ENCODE results near the gene CCDC57.
"Not testable (repeated sequence)": the region's sequence is repeated elsewhere in the genome, so short reads cannot be mapped to it uniquely, and the experiment has no call there.

CCDC57 gene

GRCh38 chr17:82138511-82138992, 74.1 kb downstream of the CCDC57 start:
- DNase-seq = no peak
- no peak overlapping the region for H2AFZ ChIP-seq (ENCODE audit: low read depth, low read length)
- H3K4me2 ChIP-seq (ENCODE audit: low read length, poor library complexity, severe bottlenecking) = no peak overlapping the region
- 97% methylated on average over 28 of the region's 28 CpGs for WGBS
- no peaks in the 10 kb centered on the region for H3K27me3 ChIP-seq (ENCODE audit: control insufficient read depth in 1 of 2, insufficient read depth in 1 of 2, low read length in 2 of 2)
- H2AK5ac ChIP-seq (ENCODE audit: low read length, severe bottlenecking) = no peak overlapping the region
- H3K23ac ChIP-seq (ENCODE audit: low read length in 2 of 2) = no peak overlapping the region
- H3K9me3 ChIP-seq (ENCODE audit: control insufficient read depth, low read length) = no peaks in the 10 kb centered on the region
- H3K9ac ChIP-seq (ENCODE audit: low read length) = no peak overlapping the region
- H4K8ac ChIP-seq (ENCODE audit: low read length) = no peak overlapping the region
- H2BK120ac ChIP-seq (ENCODE audit: low read depth, low read length) = no peak overlapping the region
- peaks cover 6% of the 10 kb centered on the region for H3K4me1 ChIP-seq (ENCODE audit: control insufficient read depth, insufficient read depth, low read depth, low read length)
- H4K91ac ChIP-seq (ENCODE audit: low read length) = no peak overlapping the region
- no peak overlapping the region for H2BK5ac ChIP-seq (ENCODE audit: low read depth, low read length, poor library complexity, severe bottlenecking)
- H3K18ac ChIP-seq (ENCODE audit: low read depth in 1 of 2, low read length in 2 of 2) = no peak overlapping the region
- no peak overlapping the region for H3K14ac ChIP-seq (ENCODE audit: low read length in 2 of 2)
- peaks cover 0 to 7% of the 10 kb centered on the region in 2 experiments for H3K36me3 ChIP-seq (ENCODE audit: control insufficient read depth in 1 of 2, insufficient read depth in 2 of 2, low read depth in 1 of 2, low read length in 2 of 2)
- H3K4ac ChIP-seq (ENCODE audit: low read depth in 1 of 2, low read length in 2 of 2) = no peak overlapping the region
- H3K79me1 ChIP-seq (replicated peaks; ENCODE audit: low read length, poor library complexity, severe bottlenecking) = peaks cover 4% of the 10 kb centered on the region
- H2BK15ac ChIP-seq (ENCODE audit: low read depth, poor library complexity, severe bottlenecking) = no peak overlapping the region
- H2BK12ac ChIP-seq (ENCODE audit: low read length in 2 of 2) = no peak overlapping the region
- H3K4me3 ChIP-seq (ENCODE audit: insufficient read depth in 1 of 2, low read depth in 1 of 2, low read length in 2 of 2) = no peak overlapping the region
- H3K27ac ChIP-seq (ENCODE audit: low read length, poor library complexity, severe bottlenecking) = no peak overlapping the region

- H4K91ac ChIP-seq (ENCODE audit: low read length) = peak overlapping the region; percentile 87
- H3K4me2 ChIP-seq (ENCODE audit: low read length, poor library complexity, severe bottlenecking) = no peak overlapping the region
- H3K9ac ChIP-seq (ENCODE audit: low read length) = peak overlapping the region; percentile 74
- peaks cover 8% of the 10 kb centered on the region for H3K4me1 ChIP-seq (ENCODE audit: control insufficient read depth, insufficient read depth, low read depth, low read length)
- peak; percentile 76 for DNase-seq
- H4K8ac ChIP-seq (ENCODE audit: low read length) = peak overlapping the region; percentile 87
- no peaks in the 10 kb centered on the region for H3K9me3 ChIP-seq (ENCODE audit: control insufficient read depth, low read length)
- no peak overlapping the region for H2BK5ac ChIP-seq (ENCODE audit: low read depth, low read length, poor library complexity, severe bottlenecking)
- H2AK5ac ChIP-seq (ENCODE audit: low read length, severe bottlenecking) = peak overlapping the region; percentile 90
- peaks cover 1% of the 10 kb centered on the region for H3K79me1 ChIP-seq (replicated peaks; ENCODE audit: low read length, poor library complexity, severe bottlenecking)
- H3K27me3 ChIP-seq (ENCODE audit: control insufficient read depth in 1 of 2, insufficient read depth in 1 of 2, low read length in 2 of 2) = no peaks in the 10 kb centered on the region
- no peak overlapping the region for H2BK120ac ChIP-seq (ENCODE audit: low read depth, low read length)
- H2AFZ ChIP-seq (ENCODE audit: low read depth, low read length) = no peak overlapping the region
- H3K4me3 ChIP-seq (ENCODE audit: insufficient read depth in 1 of 2, low read depth in 1 of 2, low read length in 2 of 2) = no peak overlapping the region
- peak overlapping the region in 1 of 2 experiments; percentile 94 for H3K14ac ChIP-seq (ENCODE audit: low read length in 2 of 2)
- H2BK12ac ChIP-seq (ENCODE audit: low read length in 2 of 2) = peak overlapping the region in 1 of 2 experiments; percentile 92
- 87% methylated on average over 11 of the region's 11 CpGs for WGBS
- H3K4ac ChIP-seq (ENCODE audit: low read depth in 1 of 2, low read length in 2 of 2) = peak overlapping the region in 1 of 2 experiments; percentile 54
- H2BK15ac ChIP-seq (ENCODE audit: low read depth, poor library complexity, severe bottlenecking) = peak overlapping the region; percentile 44
- peaks cover 0 to 7% of the 10 kb centered on the region in 2 experiments for H3K36me3 ChIP-seq (ENCODE audit: control insufficient read depth in 1 of 2, insufficient read depth in 2 of 2, low read depth in 1 of 2, low read length in 2 of 2)
- no peak overlapping the region for H3K27ac ChIP-seq (ENCODE audit: low read length, poor library complexity, severe bottlenecking)
- H3K23ac ChIP-seq (ENCODE audit: low read length in 2 of 2) = peak overlapping the region in 1 of 2 experiments; percentile 10
- H3K18ac ChIP-seq (ENCODE audit: low read depth in 1 of 2, low read length in 2 of 2) = peak overlapping the region in 1 of 2 experiments; percentile 96
These were observed 78.5 kb downstream of the CCDC57 start for GRCh38 chr17:82134101-82134500.

- H2BK5ac ChIP-seq (ENCODE audit: low read depth, low read length, poor library complexity, severe bottlenecking); H3K4me2 ChIP-seq (ENCODE audit: low read length, poor library complexity, severe bottlenecking); H2BK15ac ChIP-seq (ENCODE audit: low read depth, poor library complexity, severe bottlenecking); H2AFZ ChIP-seq (ENCODE audit: low read depth, low read length); H2BK120ac ChIP-seq (ENCODE audit: low read depth, low read length); H3K9me3 ChIP-seq (ENCODE audit: control insufficient read depth, low read length); H3K27ac ChIP-seq (ENCODE audit: low read length, poor library complexity, severe bottlenecking); H4K8ac ChIP-seq (ENCODE audit: low read length); H3K79me1 ChIP-seq (replicated peaks; ENCODE audit: low read length, poor library complexity, severe bottlenecking); H3K27me3 ChIP-seq (ENCODE audit: control insufficient read depth in 1 of 2, insufficient read depth in 1 of 2, low read length in 2 of 2); H3K4me1 ChIP-seq (ENCODE audit: control insufficient read depth, insufficient read depth, low read depth, low read length); H2AK5ac ChIP-seq (ENCODE audit: low read length, severe bottlenecking); H3K36me3 ChIP-seq (ENCODE audit: control insufficient read depth in 1 of 2, insufficient read depth in 2 of 2, low read depth in 1 of 2, low read length in 2 of 2); H3K4me3 ChIP-seq (ENCODE audit: insufficient read depth in 1 of 2, low read depth in 1 of 2, low read length in 2 of 2); H3K23ac ChIP-seq (ENCODE audit: low read length in 2 of 2); H3K14ac ChIP-seq (ENCODE audit: low read length in 2 of 2): not testable (repeated sequence)
- peak; percentile 91 for DNase-seq
- H4K91ac ChIP-seq (ENCODE audit: low read length) = peak overlapping the region; percentile 18
- H3K4ac ChIP-seq (ENCODE audit: low read depth in 1 of 2, low read length in 2 of 2) = peak overlapping the region in 1 of 2 experiments; percentile 80
- H3K18ac ChIP-seq (ENCODE audit: low read depth in 1 of 2, low read length in 2 of 2) = peak overlapping the region in 1 of 2 experiments; percentile 48
- peak overlapping the region; percentile 1 to 54 for H2BK12ac ChIP-seq (ENCODE audit: low read length in 2 of 2)
- peak overlapping the region; percentile 74 for H3K9ac ChIP-seq (ENCODE audit: low read length)
- WGBS = 49% methylated on average over 7 of the region's 8 CpGs
These were observed 79.3 kb downstream of the CCDC57 start for GRCh38 chr17:82133166-82133953.

- no peak overlapping the region for H3K4me3 ChIP-seq (ENCODE audit: insufficient read depth in 1 of 2, low read depth in 1 of 2, low read length in 2 of 2)
- 92% methylated on average over 4 of the region's 4 CpGs for WGBS
- H3K27ac ChIP-seq (ENCODE audit: low read length, poor library complexity, severe bottlenecking) = no peak overlapping the region
- H3K27me3 ChIP-seq (ENCODE audit: control insufficient read depth in 1 of 2, insufficient read depth in 1 of 2, low read length in 2 of 2) = no peaks in the 10 kb centered on the region
- H3K23ac ChIP-seq (ENCODE audit: low read length in 2 of 2) = no peak overlapping the region
- peaks cover 1% of the 10 kb centered on the region for H3K79me1 ChIP-seq (replicated peaks; ENCODE audit: low read length, poor library complexity, severe bottlenecking)
- no peak overlapping the region for H3K9ac ChIP-seq (ENCODE audit: low read length)
- H3K4me2 ChIP-seq (ENCODE audit: low read length, poor library complexity, severe bottlenecking) = no peak overlapping the region
- no peak overlapping the region for H2BK15ac ChIP-seq (ENCODE audit: low read depth, poor library complexity, severe bottlenecking)
- H4K91ac ChIP-seq (ENCODE audit: low read length) = peak overlapping the region; percentile 77
- H2AFZ ChIP-seq (ENCODE audit: low read depth, low read length) = no peak overlapping the region
- H3K18ac ChIP-seq (ENCODE audit: low read depth in 1 of 2, low read length in 2 of 2) = no peak overlapping the region
- DNase-seq = no peak
- H2BK12ac ChIP-seq (ENCODE audit: low read length in 2 of 2) = no peak overlapping the region
- H4K8ac ChIP-seq (ENCODE audit: low read length) = no peak overlapping the region
- H2BK5ac ChIP-seq (ENCODE audit: low read depth, low read length, poor library complexity, severe bottlenecking) = no peak overlapping the region
- H3K4ac ChIP-seq (ENCODE audit: low read depth in 1 of 2, low read length in 2 of 2) = no peak overlapping the region
- no peak overlapping the region for H2AK5ac ChIP-seq (ENCODE audit: low read length, severe bottlenecking)
- H3K14ac ChIP-seq (ENCODE audit: low read length in 2 of 2) = no peak overlapping the region
- peaks cover 6% of the 10 kb centered on the region for H3K4me1 ChIP-seq (ENCODE audit: control insufficient read depth, insufficient read depth, low read depth, low read length)
- H3K36me3 ChIP-seq (ENCODE audit: control insufficient read depth in 1 of 2, insufficient read depth in 2 of 2, low read depth in 1 of 2, low read length in 2 of 2) = peaks cover 18 to 32% of the 10 kb centered on the region in 2 experiments
- H2BK120ac ChIP-seq (ENCODE audit: low read depth, low read length) = no peak overlapping the region
- no peaks in the 10 kb centered on the region for H3K9me3 ChIP-seq (ENCODE audit: control insufficient read depth, low read length)
These were observed 83.5 kb downstream of the CCDC57 start for GRCh38 chr17:82129095-82129494.
